SU-DHL-6 (cell line): Measurements from ENCODE around the gene MYLK3.

ENCODE experiments used
- H2AFZ ChIP-seq: fragments of 200-600 bp; sonication (generic); 2 replicates; pipeline ENCODE4 v1.6.1; 2014; ENCODE audit warnings: low read depth, mild to moderate bottlenecking, moderate library complexity, mixed read lengths, antibody characterized with exemption, low read length; ENCODE audit not compliant: severe bottlenecking
- H3F3A ChIP-seq: fragments of 200-600 bp; shearing (Covaris generic); 2 replicates; pipeline ENCODE4 v1.6.0; 2016; ENCODE audit warnings: antibody characterized with exemption, mild to moderate bottlenecking; ENCODE audit not compliant: insufficient read depth
- H3K27ac ChIP-seq: fragments of 200-600 bp; sonication (generic); 2 replicates; pipeline ENCODE4 v1.5.1; 2016; ENCODE audit warnings: low read depth, mild to moderate bottlenecking, low read length, moderate library complexity, mixed read lengths
- H3K27me3 ChIP-seq: fragments of 200-600 bp; sonication (generic), shearing (Covaris generic); 2 replicates; pipeline ENCODE4 v1.6.0; 2014; ENCODE audit warnings: mild to moderate bottlenecking, low read length
- H3K36me3 ChIP-seq: fragments of 200-600 bp; sonication (generic); 2 replicates; pipeline ENCODE4 v1.6.1; 2014; ENCODE audit warnings: mild to moderate bottlenecking, low read length, mixed read lengths
- H3K4me2 ChIP-seq: fragments of 300-600, 200-600 bp; shearing (Covaris generic), sonication (generic); 2 replicates; pipeline ENCODE4 v1.6.0; 2014; ENCODE audit warnings: low read length, low read depth, mild to moderate bottlenecking; ENCODE audit not compliant: poor library complexity, severe bottlenecking
- H3K4me3 ChIP-seq: fragments of 200-600 bp; sonication (generic); 2 replicates; pipeline ENCODE4 v1.5.1; 2014; ENCODE audit warnings: antibody characterized with exemption, low read length, mild to moderate bottlenecking, mixed read lengths; ENCODE audit not compliant: insufficient read depth, poor library complexity, severe bottlenecking
- H3K79me2 ChIP-seq: fragments of 200-600 bp; sonication (generic); 2 replicates; pipeline ENCODE4 v1.6.1; 2014; ENCODE audit warnings: mild to moderate bottlenecking, low read length, moderate library complexity; ENCODE audit not compliant: insufficient read depth
- H3K9ac ChIP-seq: fragments of 200-600 bp; sonication (generic); 2 replicates; pipeline ENCODE4 v1.7.0; 2014; ENCODE audit warnings: mild to moderate bottlenecking, low read length
- H3K9me2 ChIP-seq: fragments of 200-600 bp; sonication (generic); replicated peaks from 2 replicates; pipeline ENCODE4 v1.6.1; 2014; ENCODE audit warnings: low read length; ENCODE audit not compliant: insufficient read depth
- H3K9me3 ChIP-seq: fragments of 200-600 bp; sonication (generic); 2 replicates; pipeline ENCODE4 v1.6.1; 2014; ENCODE audit warnings: low read length, mixed read lengths; ENCODE audit not compliant: insufficient read depth
- H4K20me1 ChIP-seq: fragments of 200-600 bp; sonication (generic); 2 replicates; pipeline ENCODE4 v1.6.1; 2014; ENCODE audit warnings: low read depth, mild to moderate bottlenecking, antibody characterized with exemption, low read length, moderate library complexity, mixed read lengths
- EZH2phosphoT487 ChIP-seq: fragments of 200-600 bp; sonication (generic), shearing (Covaris generic); conservative IDR thresholded peaks from 2 replicates; pipeline ENCODE4 v1.6.1; 2018; ENCODE audit warnings: mild to moderate bottlenecking, antibody characterized with exemption, low read length, moderate library complexity, mixed read lengths
- TF ChIP-seq, protein P1 (sequence below): fragments of 200-600 bp; sonication (generic); IDR thresholded peaks from one replicate; pipeline ENCODE4 v1.5.1; 2017; ENCODE audit warnings: antibody characterized with exemption, mild to moderate bottlenecking, low read length, moderate library complexity; ENCODE audit not compliant: insufficient read depth, poor library complexity, severe bottlenecking

The MYLK3 gene

GRCh38 chr16:46757339-46758050 is 9.4 kb upstream of the MYLK3 start:
- Histone ChIP-seq H3K27me3 (no peaks in the 10 kb centered on the region), H3K36me3 (no peaks in the 10 kb centered on the region), H3K9ac (no peak overlapping the region), H3K27ac (no peak overlapping the region), H3K4me3 (no peak overlapping the region), H3K9me2 (no peaks in the 10 kb centered on the region), H3K79me2 (no peaks in the 10 kb centered on the region), H2AFZ (no peak overlapping the region), H3K9me3 (no peaks in the 10 kb centered on the region), H3F3A (no peaks in the 10 kb centered on the region), H4K20me1 (no peaks in the 10 kb centered on the region), H3K4me2 (no peak overlapping the region)
- no peak for TF ChIP-seq EZH2phosphoT487
- TF ChIP-seq, protein P1, sequence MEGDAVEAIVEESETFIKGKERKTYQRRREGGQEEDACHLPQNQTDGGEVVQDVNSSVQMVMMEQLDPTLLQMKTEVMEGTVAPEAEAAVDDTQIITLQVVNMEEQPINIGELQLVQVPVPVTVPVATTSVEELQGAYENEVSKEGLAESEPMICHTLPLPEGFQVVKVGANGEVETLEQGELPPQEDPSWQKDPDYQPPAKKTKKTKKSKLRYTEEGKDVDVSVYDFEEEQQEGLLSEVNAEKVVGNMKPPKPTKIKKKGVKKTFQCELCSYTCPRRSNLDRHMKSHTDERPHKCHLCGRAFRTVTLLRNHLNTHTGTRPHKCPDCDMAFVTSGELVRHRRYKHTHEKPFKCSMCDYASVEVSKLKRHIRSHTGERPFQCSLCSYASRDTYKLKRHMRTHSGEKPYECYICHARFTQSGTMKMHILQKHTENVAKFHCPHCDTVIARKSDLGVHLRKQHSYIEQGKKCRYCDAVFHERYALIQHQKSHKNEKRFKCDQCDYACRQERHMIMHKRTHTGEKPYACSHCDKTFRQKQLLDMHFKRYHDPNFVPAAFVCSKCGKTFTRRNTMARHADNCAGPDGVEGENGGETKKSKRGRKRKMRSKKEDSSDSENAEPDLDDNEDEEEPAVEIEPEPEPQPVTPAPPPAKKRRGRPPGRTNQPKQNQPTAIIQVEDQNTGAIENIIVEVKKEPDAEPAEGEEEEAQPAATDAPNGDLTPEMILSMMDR, result no peak

DNA sequence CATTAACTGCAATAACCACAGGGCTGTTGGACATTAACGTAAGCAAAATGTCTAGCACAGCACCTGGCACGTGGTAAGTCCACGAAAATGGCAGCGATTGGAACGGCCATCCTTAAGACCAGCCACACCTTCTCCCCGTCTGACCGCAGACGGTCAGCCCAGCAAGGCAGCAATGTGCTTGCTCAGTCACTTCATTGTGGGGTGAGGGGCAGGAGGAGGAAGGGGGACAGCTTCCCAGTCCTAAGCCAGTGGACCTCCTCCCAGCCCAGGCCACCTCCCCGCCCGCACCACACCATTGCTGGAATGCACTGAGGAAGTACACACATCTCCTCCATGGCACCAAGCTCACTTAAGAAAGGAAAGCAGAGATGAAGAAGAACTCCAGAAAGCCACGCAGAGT is 8.6 kb upstream of the MYLK3 start:
- H3F3A ChIP-seq, result no peaks in the 10 kb centered on the region
- no peak overlapping the region for H3K4me2 ChIP-seq
- no peaks in the 10 kb centered on the region for H3K27me3 ChIP-seq
- H4K20me1 ChIP-seq, result no peaks in the 10 kb centered on the region
- no peak overlapping the region for H2AFZ ChIP-seq
- no peaks in the 10 kb centered on the region for H3K9me3 ChIP-seq
- H3K4me3 ChIP-seq, result no peak overlapping the region
- no peak overlapping the region for H3K27ac ChIP-seq
- TF ChIP-seq, protein P1, result no peak
- TF ChIP-seq EZH2phosphoT487, result no peak
- no peaks in the 10 kb centered on the region for H3K36me3 ChIP-seq
- no peak overlapping the region for H3K9ac ChIP-seq
- no peaks in the 10 kb centered on the region for H3K9me2 ChIP-seq
- H3K79me2 ChIP-seq, result no peaks in the 10 kb centered on the region

DNA sequence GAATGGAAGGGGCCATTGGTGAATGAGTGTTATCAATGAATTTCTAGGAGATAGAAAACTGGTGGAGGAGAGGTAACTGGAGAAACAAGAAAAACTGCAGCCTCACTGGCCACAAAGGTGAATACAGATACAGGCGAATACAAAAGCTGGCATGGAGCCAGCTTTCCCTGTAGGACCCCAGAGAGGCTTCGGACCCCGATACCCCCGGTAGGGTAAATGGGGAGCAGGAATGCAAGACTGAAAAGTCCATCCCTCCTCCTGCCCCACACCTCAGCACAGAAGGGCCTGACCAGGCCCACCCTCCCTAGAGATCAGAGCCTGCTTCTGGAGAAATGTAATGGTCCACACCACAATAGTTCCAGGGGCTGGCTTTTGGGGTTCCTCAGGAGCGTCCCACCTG is 4.9 kb upstream of the MYLK3 start:
- Histone ChIP-seq H3K4me3 (no peak overlapping the region), H3K79me2 (no peaks in the 10 kb centered on the region), H4K20me1 (no peaks in the 10 kb centered on the region), H2AFZ (no peak overlapping the region), H3K4me2 (no peak overlapping the region), H3K9ac (no peak overlapping the region), H3F3A (no peaks in the 10 kb centered on the region), H3K9me3 (no peaks in the 10 kb centered on the region), H3K27me3 (no peaks in the 10 kb centered on the region), H3K27ac (no peak overlapping the region), H3K9me2 (no peaks in the 10 kb centered on the region), H3K36me3 (no peaks in the 10 kb centered on the region)
- TF ChIP-seq, protein P1, result no peak
- TF ChIP-seq EZH2phosphoT487, result no peak
